ENCODE data around the gene FOXK2. TPM values are rescaled to one million over a fixed set of nuclear protein-coding genes. Genes with fewer than 3 reads are reported as not detected.

The FOXK2 gene
- total RNA-seq, 4 donors from 2014 or later = 27.0 to 51.6 (median 45.3) TPM

GRCh38 chr17:82593590-82594087, 74.1 kb downstream of the FOXK2 start:
- intact Hi-C loops (cut with DNase I) = loop anchor here (5.0 kb wide), 1 partner anchor 54 kb away; the partner anchor contains the start of gene WDR45B
- Histone ChIP-seq H3K4me1 (peaks cover 36 to 54% (median 44%) of the 10 kb centered on the region in 4 donors), H3K27me3 (no peaks in the 10 kb centered on the region), H3K9me3 (no peaks in the 10 kb centered on the region), H3K27ac (replicated peaks in 1 of 4) (peak overlapping the region; percentile 87 to 96 (median 89)), H3K36me3 (peaks cover 9 to 40% (median 30%) of the 10 kb centered on the region in 4 donors), H3K4me3 (peak overlapping the region; percentile 55 to 80 (median 64))
- TF ChIP-seq POLR2AphosphoS5 (IDR thresholded peaks at IDR 0.05) (peak in 1 of 2 donors; percentile 2), EP300 (IDR thresholded peaks at IDR 0.05) (no peak)
- 57% methylated on average over 11 of the region's 29 CpGs for WGBS
- no peak for DNase-seq (ENCODE audit: extremely low spot score)

DNA sequence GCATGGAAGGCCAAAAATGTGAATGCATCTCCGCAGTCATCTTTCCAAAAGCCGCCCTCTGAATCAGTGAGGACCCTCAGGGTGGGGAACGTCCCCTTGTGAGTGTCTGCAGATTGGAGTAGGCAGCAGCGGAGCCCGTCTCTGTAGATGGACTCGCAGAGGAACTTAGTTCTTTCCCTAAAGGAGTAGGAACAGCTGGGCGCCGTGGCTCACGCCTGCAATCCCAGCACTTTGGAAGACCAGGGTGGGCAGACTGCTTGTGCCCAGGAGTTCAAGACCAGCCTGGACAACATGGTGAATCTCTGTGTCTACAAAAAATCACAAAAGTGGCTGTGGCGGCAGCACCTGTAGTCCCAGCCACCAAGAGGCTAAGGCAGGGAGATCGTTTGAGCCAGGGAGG, 75.0 kb downstream of the FOXK2 start:
- Histone ChIP-seq H3K4me1 (peaks cover 36 to 53% (median 43%) of the 10 kb centered on the region in 4 donors), H3K27me3 (no peaks in the 10 kb centered on the region), H3K9me3 (no peaks in the 10 kb centered on the region), H3K27ac (replicated peaks in 1 of 4) (no peak overlapping the region), H3K36me3 (peaks cover 9 to 46% (median 31%) of the 10 kb centered on the region in 4 donors), H3K4me3 (no peak overlapping the region)
- TF ChIP-seq POLR2AphosphoS5 (IDR thresholded peaks at IDR 0.05) = no peak
- TF ChIP-seq POLR2A (IDR thresholded peaks at IDR 0.05; ENCODE audit: low read depth) = no peak
- TF ChIP-seq CTCF (IDR thresholded peaks at IDR 0.05) = no peak
- TF ChIP-seq EP300 (IDR thresholded peaks at IDR 0.05) = no peak
- WGBS = 94% methylated on average over 11 of the region's 11 CpGs
- no peak for DNase-seq (ENCODE audit: extremely low spot score)
- intact Hi-C loops (cut with DNase I) = loop anchor here (5.0 kb wide), 1 partner anchor 53 kb away; the partner anchor contains the start of gene WDR45B

GRCh38 chr17:82595893-82596292, 76.4 kb downstream of the FOXK2 start:
- DNase-seq (ENCODE audit: extremely low spot score) = no peak
- Histone ChIP-seq H3K4me3 (no peak overlapping the region), H3K27me3 (no peaks in the 10 kb centered on the region), H3K9me3 (no peaks in the 10 kb centered on the region), H3K4me1 (peaks cover 31 to 46% (median 39%) of the 10 kb centered on the region in 4 donors), H3K27ac (replicated peaks in 1 of 4) (no peak overlapping the region), H3K36me3 (peaks cover 9 to 59% (median 37%) of the 10 kb centered on the region in 4 donors)
- TF ChIP-seq POLR2A (IDR thresholded peaks at IDR 0.05; ENCODE audit: low read depth) = no peak
- no peak for TF ChIP-seq CTCF (IDR thresholded peaks at IDR 0.05)
- no peak for TF ChIP-seq POLR2AphosphoS5 (IDR thresholded peaks at IDR 0.05)
- TF ChIP-seq EP300 (IDR thresholded peaks at IDR 0.05) = no peak
- intact Hi-C loops (cut with DNase I) = no loop called here
- WGBS = 95% methylated on average over 13 of the region's 21 CpGs

- WGBS = 92% methylated on average over 13 of the region's 16 CpGs
- Histone ChIP-seq H3K4me3 (no peak overlapping the region), H3K27ac (replicated peaks in 1 of 4) (no peak overlapping the region), H3K27me3 (no peaks in the 10 kb centered on the region), H3K9me3 (no peaks in the 10 kb centered on the region), H3K4me1 (peaks cover 27 to 42% (median 35%) of the 10 kb centered on the region in 4 donors), H3K36me3 (peaks cover 13 to 63% (median 41%) of the 10 kb centered on the region in 4 donors)
- DNase-seq (ENCODE audit: extremely low spot score) = no peak
- TF ChIP-seq POLR2A (IDR thresholded peaks at IDR 0.05; ENCODE audit: low read depth) (no peak), CTCF (IDR thresholded peaks at IDR 0.05) (no peak), POLR2AphosphoS5 (IDR thresholded peaks at IDR 0.05) (no peak), EP300 (IDR thresholded peaks at IDR 0.05) (no peak)
- intact Hi-C loops (cut with DNase I) = no loop called here
Observed at GRCh38 chr17:82596296-82596695, 76.8 kb downstream of the FOXK2 start.

GRCh38 chr17:82596837-82597672, 77.5 kb downstream of the FOXK2 start:
- Histone ChIP-seq H3K4me3 (no peak overlapping the region), H3K36me3 (peaks cover 20 to 71% (median 49%) of the 10 kb centered on the region in 4 donors), H3K4me1 (peaks cover 20 to 35% (median 28%) of the 10 kb centered on the region in 4 donors), H3K27me3 (no peaks in the 10 kb centered on the region), H3K9me3 (no peaks in the 10 kb centered on the region), H3K27ac (replicated peaks in 1 of 4) (no peak overlapping the region)
- no peak for DNase-seq (ENCODE audit: extremely low spot score)
- 88% methylated on average over 23 of the region's 33 CpGs for WGBS
- intact Hi-C loops (cut with DNase I) = no loop called here
- TF ChIP-seq POLR2AphosphoS5 (IDR thresholded peaks at IDR 0.05) (no peak), CTCF (IDR thresholded peaks at IDR 0.05) (no peak)

Data from esophagus muscularis mucosa (tissue), 4 donors.